GM18507 (cell line): ENCODE data around the gene SUPT4H1.
A peak's percentile ranks its signal among the peaks of the same experiment; 100 is the strongest.

Experiments used
- DNase-seq: peaks from one replicate; pipeline ENCODE4 v3.0.0; 2011; ENCODE audit warnings: low read depth; ENCODE audit not compliant: insufficient read length; ENCODE audit errors: extremely low spot score
- FAIRE-seq: peaks from 2 replicates; lab custom pipeline; 2011; peaks lifted over from hg19 to GRCh38; lab: Jason Lieb, UNC

Gene SUPT4H1

DNA sequence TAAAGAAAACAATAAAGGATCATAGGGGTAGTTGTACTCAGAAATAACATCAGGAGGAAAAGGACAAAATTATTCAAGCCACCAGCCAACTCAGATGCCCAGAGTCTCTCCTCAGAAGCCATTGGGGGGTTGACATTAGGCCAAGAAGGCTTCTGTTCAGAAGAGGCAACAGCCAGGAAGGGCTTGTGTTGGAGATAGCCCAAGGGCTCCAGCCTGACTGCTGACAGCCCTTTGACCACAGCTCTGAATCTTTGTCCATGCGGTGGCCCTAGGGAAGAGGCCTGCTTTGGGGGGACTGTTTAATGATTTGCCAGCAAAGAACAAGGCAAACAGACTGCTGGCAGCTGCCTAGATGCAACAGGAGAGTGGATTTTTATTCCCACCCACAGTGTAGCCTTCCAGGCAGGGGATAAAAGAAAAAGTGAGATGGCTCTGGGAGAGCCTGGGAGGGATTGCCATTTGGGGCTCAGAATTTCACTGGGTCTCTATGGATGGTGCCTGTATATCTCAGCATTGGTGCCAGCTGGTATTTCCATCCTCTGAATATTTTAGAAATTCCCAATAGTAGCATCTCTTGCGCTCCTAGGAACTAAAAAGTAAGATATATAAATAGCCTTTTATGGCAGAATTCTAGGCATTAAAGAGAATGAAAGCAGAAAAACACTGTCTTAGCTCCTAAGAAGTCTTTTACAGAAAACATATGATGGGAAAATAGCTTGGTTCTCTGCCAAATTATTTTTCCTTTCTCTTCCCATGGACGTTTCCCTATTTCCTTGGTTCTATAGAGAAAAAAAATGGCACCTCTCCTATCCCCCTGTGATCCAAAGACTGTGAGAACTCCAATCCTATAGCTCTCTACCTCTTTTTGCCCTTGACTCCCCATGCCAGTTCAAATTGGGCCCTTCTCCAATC is 29.4 kb upstream of the SUPT4H1 start:
- DNase-seq: no peak

DNA sequence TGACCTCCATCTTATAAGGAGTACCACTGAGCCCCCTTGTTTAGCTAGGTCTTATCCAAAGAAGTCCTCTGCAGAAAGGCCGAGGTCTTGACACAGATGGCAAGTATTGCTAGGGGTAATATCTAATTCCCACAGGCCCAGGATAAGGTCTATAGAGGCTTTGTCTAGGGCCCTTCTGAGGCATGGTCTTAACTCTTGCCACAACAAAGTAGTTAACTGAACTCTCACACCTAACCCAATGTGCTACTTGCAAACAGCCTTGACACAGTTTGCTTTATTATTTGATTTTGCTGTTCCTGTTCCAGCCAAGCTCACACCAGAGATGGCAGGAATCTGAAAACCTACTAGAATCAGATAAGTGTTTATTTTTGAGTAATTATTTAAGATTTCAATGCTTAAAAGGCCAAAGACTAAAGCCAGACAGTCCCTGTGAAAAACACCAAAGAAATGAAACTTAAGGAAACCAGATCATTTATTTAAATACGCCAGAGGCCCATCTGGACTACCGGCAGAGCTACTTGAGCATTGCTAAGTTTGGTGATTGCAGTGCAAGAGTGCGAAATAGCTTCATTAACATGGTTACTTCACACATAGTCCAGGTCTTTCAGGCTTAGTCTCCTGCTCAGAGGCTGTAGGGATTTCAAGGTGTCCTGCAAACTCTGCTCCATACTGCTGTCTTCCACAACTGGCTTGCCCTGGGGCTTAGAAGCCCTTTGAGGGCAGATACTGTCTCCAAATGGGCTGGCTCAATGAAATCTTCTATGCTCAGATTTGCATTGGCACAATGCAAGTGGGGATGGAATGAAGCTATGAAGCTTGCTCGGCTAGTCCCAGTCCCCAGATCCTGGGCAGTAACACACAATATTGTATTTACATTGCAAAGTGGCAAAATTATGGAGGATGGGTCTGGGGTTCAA is 28.5 kb upstream of the SUPT4H1 start:
- DNase-seq (no peak), FAIRE-seq (no peak)

More for the DNA sequence above, 29.4 kb upstream of the SUPT4H1 start:
- peak; percentile 39 for FAIRE-seq

DNA sequence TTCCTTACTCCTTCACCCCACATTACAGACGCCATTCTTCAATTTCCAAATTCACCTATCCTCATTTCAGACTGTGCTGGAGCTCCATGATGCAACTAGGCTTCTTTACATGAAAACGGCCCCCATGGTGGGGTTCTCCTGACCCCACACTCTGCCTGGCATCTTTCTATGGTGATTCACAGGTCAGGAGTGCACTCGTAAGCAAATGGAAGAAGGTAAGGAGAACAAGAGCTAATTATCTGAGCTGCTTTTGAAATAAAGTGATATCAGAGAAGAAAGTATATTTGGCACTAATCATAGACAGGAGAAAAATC is 27.5 kb upstream of the SUPT4H1 start:
- no peak for FAIRE-seq
- DNase-seq: no peak

DNA sequence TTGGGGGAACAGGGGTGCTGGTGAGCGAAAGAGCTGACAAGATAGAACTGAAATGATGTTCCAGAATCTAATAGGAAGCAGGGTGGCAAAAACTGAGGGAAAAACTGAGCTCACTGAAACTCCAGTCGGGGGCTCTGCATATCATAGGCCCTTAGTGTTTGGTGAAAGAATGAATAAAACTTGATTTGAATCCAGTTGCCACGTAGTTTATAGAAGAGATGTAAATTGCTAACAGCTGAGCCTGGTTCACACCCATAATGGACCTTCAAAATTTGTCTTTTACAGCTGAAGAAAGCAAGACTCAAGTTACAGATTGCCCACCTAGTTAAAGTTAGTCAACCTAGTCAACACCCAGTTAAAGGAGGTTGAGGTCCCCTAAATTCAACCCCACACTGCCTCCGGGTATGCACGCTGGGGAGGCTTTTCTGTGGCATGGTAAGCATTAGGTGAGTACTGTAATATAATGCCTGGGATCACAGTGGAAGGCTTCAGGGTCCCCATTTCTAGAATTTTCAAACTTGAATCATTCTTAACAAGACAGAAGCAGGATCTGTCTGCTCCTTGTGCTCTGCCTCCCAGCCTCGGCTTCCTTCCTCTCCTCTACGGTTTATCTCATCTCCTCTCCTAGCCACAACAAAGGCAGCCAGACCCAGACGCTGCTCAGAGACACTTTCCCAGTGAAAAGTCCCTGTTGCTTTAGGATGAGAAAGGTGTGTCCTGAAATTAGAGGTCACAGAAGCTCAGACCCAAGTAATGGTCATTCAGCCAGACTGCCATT is 26.9 kb upstream of the SUPT4H1 start:
- FAIRE-seq (no peak), DNase-seq (no peak)

DNA sequence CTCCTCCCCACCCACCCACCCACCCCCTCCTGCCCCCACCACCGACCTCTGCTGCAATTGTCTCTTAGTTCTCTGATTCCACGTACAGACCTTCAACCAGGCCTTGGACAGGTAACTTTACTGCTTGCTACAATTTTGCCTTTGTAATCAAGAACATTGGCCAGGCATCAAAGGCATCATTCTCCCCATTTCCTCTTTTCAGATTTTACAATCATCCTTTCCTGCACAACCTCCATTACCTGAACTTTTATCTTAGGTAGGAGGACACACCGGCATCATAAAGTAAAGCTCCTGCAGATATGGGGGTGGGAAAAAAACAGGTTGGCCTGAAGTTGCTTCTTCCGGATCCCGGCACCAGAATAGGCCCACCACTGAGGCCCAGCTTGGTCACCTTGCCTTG is 25.7 kb upstream of the SUPT4H1 start:
- DNase-seq (no peak), FAIRE-seq (no peak)

DNA sequence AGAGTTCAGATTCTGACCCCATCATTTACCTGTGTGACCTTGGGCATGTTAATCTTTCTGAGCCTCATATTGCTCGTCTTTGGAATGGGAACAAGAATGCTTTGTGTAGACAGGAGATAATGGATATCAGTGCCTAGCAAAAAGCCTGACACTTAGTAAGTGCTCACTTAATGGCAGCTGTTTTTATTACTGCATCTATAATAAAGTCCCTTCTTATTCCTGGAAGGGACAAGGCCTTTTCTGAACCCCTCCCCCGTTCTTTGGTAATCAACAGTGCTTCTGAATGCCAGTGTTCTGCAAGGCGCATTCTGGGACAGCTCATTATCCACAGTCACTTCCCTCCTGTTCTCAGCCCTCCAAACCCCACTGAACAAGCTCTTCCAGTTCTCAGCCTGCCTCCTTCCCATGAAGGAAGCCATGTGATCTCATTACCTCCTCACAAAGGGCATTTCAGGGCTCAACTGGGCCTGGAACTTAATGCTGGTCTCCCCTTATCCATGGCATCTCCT is 25.1 kb upstream of the SUPT4H1 start:
- no peak for DNase-seq

DNA sequence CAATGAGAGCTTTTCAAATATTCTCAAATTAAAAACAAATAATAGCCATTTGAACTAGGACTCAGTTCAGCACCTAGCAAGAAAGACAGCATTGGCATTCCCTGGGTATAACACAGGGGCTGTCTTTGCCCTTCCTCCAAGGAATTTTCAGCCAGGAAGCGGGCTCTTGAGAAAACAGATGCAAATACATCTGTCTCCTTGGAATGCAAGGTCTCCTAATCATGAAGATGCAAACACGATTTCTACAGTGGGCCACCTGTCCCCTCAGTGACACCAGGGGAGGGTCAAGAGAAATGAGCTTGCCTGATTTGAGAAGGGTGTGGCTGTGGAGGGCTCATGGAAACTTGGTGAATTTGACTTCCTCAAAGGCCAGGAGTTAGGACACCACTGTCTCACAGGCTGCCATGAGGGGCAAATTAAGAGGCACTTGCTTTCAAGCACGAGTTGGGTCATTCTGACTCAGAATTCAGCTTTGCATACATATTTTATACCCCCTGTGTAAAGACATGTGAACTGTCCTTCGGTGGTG is 24.5 kb upstream of the SUPT4H1 start:
- no peak for DNase-seq
- FAIRE-seq: no peak

More for the DNA sequence above, 25.1 kb upstream of the SUPT4H1 start:
- no peak for FAIRE-seq

DNA sequence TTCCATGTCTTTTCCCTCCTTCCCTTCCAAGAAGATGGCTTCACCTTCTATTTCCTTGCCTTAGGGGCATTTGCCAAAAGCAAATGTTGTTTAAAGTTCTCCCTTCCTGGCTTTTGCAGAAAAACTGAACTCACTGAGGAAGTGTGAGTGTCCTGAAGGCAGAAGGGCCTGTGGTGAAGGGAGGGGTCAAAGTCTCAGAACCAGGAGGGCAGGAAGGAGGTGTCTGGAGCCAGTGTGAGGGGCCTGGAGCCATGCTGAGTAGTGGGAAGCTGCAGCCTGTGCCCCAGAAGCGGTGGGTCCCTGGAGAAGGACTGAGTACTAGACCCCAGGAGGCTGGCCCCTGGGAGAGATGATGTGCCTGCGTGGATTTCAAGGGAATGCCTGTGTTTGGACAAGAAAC is 23.8 kb upstream of the SUPT4H1 start:
- DNase-seq (no peak), FAIRE-seq (no peak)

DNA sequence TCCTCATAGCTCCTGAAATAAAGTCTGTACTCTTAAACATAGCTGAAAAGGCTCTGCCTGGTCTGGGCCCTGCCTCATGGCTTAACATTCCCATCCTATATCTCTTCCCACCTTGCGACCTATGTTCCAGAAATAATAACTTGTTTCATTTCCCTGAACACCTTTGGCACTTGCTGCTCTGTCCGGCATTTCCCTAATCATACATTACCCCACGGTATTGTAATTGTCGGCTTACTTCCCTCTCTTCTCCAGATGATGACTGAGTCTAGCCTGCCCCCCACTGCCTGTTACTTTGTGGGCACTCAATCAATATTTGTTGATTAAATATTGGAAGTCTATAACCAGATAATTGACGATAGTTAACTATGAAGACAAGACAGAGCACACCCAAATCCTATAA is 23.3 kb upstream of the SUPT4H1 start:
- DNase-seq: no peak
- FAIRE-seq: no peak

DNA sequence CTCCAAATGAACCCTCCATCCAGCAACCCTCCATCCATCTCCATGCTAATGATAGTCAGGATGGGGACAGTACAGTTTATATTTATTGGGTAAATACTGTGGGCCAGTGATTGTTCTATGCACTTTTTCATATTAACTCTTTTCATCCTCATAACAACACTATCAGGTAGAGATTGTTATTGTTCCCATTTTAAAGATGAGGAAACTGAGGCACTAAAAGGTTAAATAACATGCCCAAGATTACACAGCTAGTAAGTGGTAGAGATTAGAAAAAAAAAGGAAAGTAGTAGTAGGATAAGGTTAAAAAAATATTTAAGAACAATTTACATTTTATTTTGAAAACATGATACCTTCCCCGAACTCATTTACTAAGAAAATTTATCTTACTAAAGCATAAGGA is 21.9 kb upstream of the SUPT4H1 start:
- no peak for FAIRE-seq
- no peak for DNase-seq

DNA sequence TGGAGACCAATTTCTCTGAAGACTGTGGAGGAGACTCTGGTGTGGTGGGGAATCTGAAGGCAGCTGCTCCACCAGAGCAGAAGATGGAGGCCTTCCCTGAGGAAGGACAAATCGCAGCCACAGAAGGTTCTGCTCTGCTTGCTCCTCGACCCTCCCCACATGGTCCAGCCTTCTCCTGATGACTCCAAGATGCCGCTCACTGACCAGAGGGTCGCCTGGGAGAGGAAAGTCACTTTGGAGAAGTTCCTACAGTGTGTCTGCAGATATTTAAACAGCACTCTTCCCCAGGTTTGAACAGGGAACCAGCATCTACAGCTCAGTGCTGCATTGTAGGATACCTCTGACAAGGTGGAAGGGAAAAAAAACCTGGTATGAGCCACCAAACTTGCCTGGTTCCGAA is 21.0 kb upstream of the SUPT4H1 start:
- FAIRE-seq: no peak

DNA sequence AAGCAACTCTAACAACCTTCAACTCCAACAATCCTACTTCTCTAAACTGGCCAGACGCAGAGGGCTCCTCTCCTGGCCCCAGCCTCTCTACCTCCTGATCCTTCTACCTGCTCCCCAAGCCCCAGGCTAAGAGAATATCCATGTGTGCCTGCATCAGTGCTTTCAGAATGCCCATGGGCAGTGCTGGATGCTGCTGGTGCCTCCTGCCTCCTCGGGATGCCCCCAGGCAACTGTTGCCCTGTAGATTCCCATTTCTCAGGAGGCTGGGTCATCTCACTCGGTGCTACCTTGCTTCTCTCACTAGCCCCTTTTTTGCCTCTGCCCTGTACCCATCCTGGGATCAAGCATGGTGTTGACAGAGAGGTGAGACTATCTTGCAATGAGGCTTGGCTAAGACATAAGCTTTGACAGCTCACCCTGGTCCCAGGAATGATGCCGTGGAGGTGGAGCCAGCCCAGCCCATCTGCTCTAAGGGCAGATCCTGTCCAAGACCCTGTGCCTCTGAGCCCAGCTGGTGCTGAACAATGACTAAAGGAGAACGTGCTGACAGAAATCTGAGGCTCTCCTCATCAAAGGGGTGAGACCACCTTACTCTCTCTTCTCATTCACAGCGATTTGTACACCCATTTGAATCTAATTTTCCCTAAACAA is 19.4 kb upstream of the SUPT4H1 start:
- DNase-seq (no peak), FAIRE-seq (no peak)

More for the DNA sequence above, 21.0 kb upstream of the SUPT4H1 start:
- no peak for DNase-seq

DNA sequence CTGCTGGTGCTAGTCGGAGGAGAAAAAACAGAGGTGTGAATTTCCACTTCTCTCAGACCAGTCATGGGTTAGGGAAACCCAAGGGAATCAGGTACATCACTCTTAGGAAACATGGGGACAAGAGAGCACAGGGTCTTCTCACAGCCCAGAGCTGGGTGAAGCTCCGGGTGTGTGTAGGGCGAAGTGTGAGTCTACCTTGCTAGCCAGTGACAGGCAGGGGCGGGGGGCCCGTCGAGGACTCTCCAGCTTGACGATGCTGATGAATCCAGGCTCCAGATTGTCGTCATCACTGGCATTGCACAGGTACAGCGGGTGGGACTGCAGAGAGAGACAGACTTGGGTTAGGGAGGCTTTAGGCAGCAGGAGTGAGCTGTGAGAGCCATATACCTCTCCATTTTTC is 18.7 kb upstream of the SUPT4H1 start:
- DNase-seq (no peak), FAIRE-seq (no peak)

DNA sequence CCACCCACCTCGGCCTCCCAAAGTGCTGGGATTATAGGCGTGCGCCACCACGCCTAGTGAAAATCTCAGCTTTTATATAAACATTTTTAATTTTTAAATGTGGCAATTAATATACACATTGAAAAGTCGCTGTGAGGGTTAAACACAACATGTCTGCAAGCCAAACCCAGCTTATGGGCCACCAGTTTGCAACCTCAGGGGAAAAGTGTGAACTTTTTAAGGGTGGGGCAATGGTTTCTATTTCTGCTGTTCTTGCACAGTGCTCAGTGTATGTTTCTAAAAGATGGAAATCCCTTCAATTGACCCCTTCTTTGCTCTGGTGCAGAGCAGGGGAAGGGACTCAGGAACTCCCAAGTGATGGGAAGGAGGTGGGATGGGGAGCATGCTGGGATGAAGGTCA is 18.3 kb upstream of the SUPT4H1 start:
- no peak for DNase-seq
- no peak for FAIRE-seq

DNA sequence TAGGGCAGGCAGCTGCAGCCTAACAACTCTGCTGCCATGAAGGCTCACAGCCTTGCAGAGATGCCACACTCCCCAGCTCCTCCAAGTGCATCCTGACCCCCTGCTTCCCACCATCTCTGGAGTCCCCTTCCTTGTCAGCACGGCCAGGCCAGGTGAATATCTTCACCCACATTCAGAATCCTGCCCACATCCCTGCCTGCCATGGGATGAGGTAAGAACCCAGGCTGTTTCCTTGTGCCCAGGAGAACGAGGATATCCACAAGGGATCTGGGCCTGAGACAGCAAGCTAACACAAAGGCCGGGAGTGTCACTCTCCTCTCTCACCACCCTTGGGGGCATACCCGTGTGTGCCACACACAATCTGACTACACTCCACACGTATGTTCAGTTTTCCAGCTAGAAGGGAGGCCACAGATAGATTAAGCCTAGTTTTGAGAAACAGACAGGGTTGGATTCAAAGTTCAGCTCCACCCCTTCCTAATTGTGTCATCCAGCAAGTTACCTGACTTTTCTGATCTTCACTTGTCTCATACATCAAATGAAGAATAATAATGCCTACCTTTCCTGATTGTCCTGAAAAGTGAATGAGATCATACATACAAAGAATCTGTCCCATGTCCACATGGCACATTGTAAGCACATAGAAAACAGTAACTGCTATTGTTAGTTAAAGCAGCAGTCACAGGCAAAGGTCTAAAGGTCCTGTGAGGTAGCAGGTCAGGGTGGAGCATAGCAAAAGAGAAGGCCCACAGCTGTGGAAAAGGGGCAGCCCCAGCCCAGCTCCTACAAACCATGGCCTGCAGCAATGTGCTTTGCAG is 17.4 kb upstream of the SUPT4H1 start:
- no peak for DNase-seq
- FAIRE-seq: no peak

DNA sequence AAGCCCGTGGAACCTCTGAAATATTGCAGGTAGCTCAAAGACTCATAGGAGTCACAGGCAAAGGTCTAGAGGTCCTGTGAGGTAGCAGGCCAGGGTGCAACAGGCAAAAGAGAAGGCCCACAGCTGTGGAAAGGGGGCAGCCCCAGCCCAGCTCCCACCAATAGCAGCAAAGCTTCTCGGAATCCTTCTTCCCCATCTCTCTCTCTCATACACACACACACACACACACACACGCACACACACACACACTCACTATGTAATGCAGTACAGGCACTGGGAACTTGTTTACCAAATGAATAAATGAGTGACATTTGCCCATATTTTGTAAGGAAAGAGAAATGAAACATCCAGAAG is 16.8 kb upstream of the SUPT4H1 start:
- FAIRE-seq (no peak), DNase-seq (no peak)

DNA sequence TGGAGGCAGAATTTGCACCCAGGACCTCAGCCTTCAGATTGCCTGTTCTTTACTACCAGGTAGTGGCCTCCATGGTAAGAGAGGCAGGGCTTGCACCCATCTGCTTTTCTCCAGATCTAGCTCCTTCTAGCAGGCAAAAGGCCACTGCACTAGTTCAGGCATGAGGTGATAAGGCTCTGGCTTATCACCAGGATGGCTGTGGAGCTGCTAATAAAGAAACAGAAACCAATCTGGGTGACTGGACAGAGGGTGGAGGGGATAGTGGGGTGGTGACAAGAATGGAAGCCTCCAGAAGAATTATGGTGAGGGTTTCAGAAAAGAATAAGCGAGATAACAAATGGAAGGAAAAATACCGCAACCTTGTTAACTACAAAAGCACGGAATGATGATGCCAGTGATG is 15.5 kb upstream of the SUPT4H1 start:
- DNase-seq (no peak), FAIRE-seq (no peak)

DNA sequence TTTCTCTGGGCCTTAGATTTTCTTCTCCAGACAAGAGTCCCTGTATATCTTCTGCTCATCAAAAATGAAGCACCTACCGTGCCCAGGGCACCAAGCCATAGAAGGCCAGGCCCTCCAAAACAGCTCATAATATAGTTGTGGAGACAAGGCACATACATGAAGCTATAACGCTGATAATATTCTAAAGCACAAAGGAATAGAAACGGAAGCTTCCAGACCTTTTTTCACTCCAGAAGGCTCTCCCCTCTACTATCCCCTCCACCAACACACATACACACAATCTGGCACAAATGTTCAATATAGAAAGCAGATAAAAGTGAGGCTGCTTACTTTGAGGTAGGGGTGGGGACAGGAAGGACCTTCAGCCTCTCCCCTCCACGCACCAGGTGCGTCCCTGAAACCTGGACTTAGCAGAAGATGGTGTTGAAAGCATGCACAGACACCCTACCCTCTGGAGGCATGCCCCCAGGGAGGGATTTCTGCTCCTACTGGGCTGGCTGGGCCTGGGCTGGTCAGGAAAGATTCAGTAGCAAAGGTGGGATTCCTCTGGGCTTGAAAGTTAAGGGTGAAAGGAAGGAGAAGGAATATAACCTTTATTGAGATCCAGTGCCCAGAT is 14.1 kb upstream of the SUPT4H1 start:
- no peak for DNase-seq
- FAIRE-seq: no peak
